WTC11 (cell line): ENCODE results near the gene EXPH5. TPM values are rescaled to one million over a fixed set of nuclear protein-coding genes. Genes with fewer than 3 reads are reported as not detected.

ENCODE experiments used
- ATAC-seq: fragments of 200-7000 bp; cut with Tn5 transposase; 2 replicates; pipeline ENCODE4 v1.10.0; 2021; ENCODE audit warnings: mild to moderate bottlenecking, moderate library complexity
- CTCF ChIA-PET: fragments of 300-600 bp; sonication (Branson Sonifier 250); formaldehyde crosslinking; loops from one replicate; lab custom pipeline; 2021; ENCODE audit warnings: antibody characterized with exemption; lab: Charles Lee
- POLR2A ChIA-PET: fragments of 350-600 bp; sonication (Branson Sonifier 250); formaldehyde crosslinking; loops from one replicate; lab custom pipeline; 2021; ENCODE audit warnings: antibody characterized with exemption; lab: Charles Lee
- DNase-seq: peaks from one replicate; pipeline ENCODE4 v3.0.0; 2021; ENCODE audit warnings: low spot score
- H3K27ac Mint-ChIP-seq: 2 replicates; pipeline ENCODE4 v1.8.0; 2021; ENCODE audit warnings: mixed read lengths
- H3K27me3 Mint-ChIP-seq: 2 replicates; pipeline ENCODE4 v1.8.0; 2021; ENCODE audit warnings: low read depth, mild to moderate bottlenecking, moderate library complexity, mixed read lengths
- H3K36me3 Mint-ChIP-seq: 2 replicates; pipeline ENCODE4 v1.8.0; 2021; ENCODE audit warnings: mixed read lengths
- H3K4me1 Mint-ChIP-seq: 2 replicates; pipeline ENCODE4 v1.8.0; 2022; ENCODE audit warnings: mixed read lengths
- H3K4me3 Mint-ChIP-seq: 2 replicates; pipeline ENCODE4 v1.8.0; 2021; ENCODE audit warnings: mild to moderate bottlenecking, moderate library complexity, mixed read lengths
- H3K9me3 Mint-ChIP-seq: 2 replicates; pipeline ENCODE4 v1.8.0; 2021; ENCODE audit warnings: mixed read lengths
- FOXP1 ChIP-seq: sonication (generic); formaldehyde crosslinking; IDR thresholded peaks from 2 replicates; pipeline ENCODE4 v1.8.0; 2022; ENCODE audit warnings: missing genetic modification reagents, mild to moderate bottlenecking, moderate library complexity, borderline replicate concordance
- GRHL2 ChIP-seq: fragments of 250-450 bp; sonication (Bioruptor Pico); IDR thresholded peaks from 2 replicates; pipeline ENCODE4 v1.8.0; 2022; ENCODE audit warnings: mild to moderate bottlenecking, moderate library complexity; ENCODE audit not compliant: insufficient replicate concordance, severe bottlenecking
- JAZF1 ChIP-seq: fragments of 250-450 bp; sonication (Bioruptor Pico); IDR thresholded peaks from 2 replicates; pipeline ENCODE4 v1.9.0; 2021; ENCODE audit warnings: moderate library complexity, mild to moderate bottlenecking, inconsistent platforms
- KAT7 ChIP-seq: sonication (generic); formaldehyde crosslinking; IDR thresholded peaks from 2 replicates; pipeline ENCODE4 v1.8.1; 2023; ENCODE audit warnings: missing genetic modification reagents, mild to moderate bottlenecking, borderline replicate concordance
- MYBL2 ChIP-seq: sonication (generic); formaldehyde crosslinking; IDR thresholded peaks from 2 replicates; pipeline ENCODE4 v1.8.1; 2023; ENCODE audit warnings: mild to moderate bottlenecking, moderate library complexity, missing genetic modification reagents
- SMAD3 ChIP-seq: sonication (generic); formaldehyde crosslinking; IDR thresholded peaks from 2 replicates; pipeline ENCODE4 v1.8.0; 2022; ENCODE audit warnings: missing genetic modification reagents, mild to moderate bottlenecking, borderline replicate concordance
- SMAD4 ChIP-seq: sonication (generic); formaldehyde crosslinking; IDR thresholded peaks from 2 replicates; pipeline ENCODE4 v1.8.0; 2022; ENCODE audit warnings: mild to moderate bottlenecking, missing genetic modification reagents
- ZNF263 ChIP-seq: sonication (generic); formaldehyde crosslinking; IDR thresholded peaks from 2 replicates; pipeline ENCODE4 v1.8.1; 2022; ENCODE audit warnings: low read depth, mild to moderate bottlenecking, moderate library complexity, missing genetic modification reagents
- ZNF317 ChIP-seq: sonication (generic); formaldehyde crosslinking; IDR thresholded peaks from 2 replicates; pipeline ENCODE4 v1.8.1; 2023; ENCODE audit warnings: low read depth, mild to moderate bottlenecking, moderate library complexity, missing genetic modification reagents, borderline replicate concordance
- ZNF396 ChIP-seq: fragments of 250-450 bp; sonication (Bioruptor Pico); IDR thresholded peaks from 2 replicates; pipeline ENCODE4 v1.8.0; 2021; ENCODE audit warnings: mild to moderate bottlenecking, moderate library complexity, borderline replicate concordance
- ZNF416 ChIP-seq: fragments of 250-450 bp; sonication (Bioruptor Pico); IDR thresholded peaks from 2 replicates; pipeline ENCODE4 v1.9.0; 2021; ENCODE audit warnings: mild to moderate bottlenecking, inconsistent platforms
- ZNF671 ChIP-seq: fragments of 250-450 bp; sonication (Bioruptor Pico); IDR thresholded peaks from 2 replicates; pipeline ENCODE4 v1.8.0; 2021; ENCODE audit warnings: mild to moderate bottlenecking
- total RNA-seq: library from RNA; stranded (reverse); gene quantifications from 3 replicates; pipeline ENCODE4 v1.2.3, GENCODE V29; 2021
- TF ChIP-seq, protein P1 (sequence below): sonication (generic); formaldehyde crosslinking; IDR thresholded peaks from 2 replicates; pipeline ENCODE4 v1.8.0; 2023; ENCODE audit warnings: mild to moderate bottlenecking, missing genetic modification reagents
- TF ChIP-seq, protein P2 (sequence below): sonication (generic); formaldehyde crosslinking; IDR thresholded peaks from 2 replicates; pipeline ENCODE4 v1.8.0; 2022; ENCODE audit warnings: mild to moderate bottlenecking, missing genetic modification reagents
- TF ChIP-seq, protein P3 (sequence below): sonication (generic); formaldehyde crosslinking; IDR thresholded peaks from 2 replicates; pipeline ENCODE4 v1.8.1; 2023; ENCODE audit warnings: mild to moderate bottlenecking, missing genetic modification reagents, moderate library complexity
- TF ChIP-seq, protein P4 (sequence below): sonication (generic); formaldehyde crosslinking; conservative IDR thresholded peaks from 2 replicates; pipeline ENCODE4 v1.8.1; 2023; ENCODE audit warnings: mild to moderate bottlenecking, low read depth, missing genetic modification reagents, moderate library complexity
- TF ChIP-seq, protein P5 (sequence below): sonication (generic); formaldehyde crosslinking; IDR thresholded peaks from 2 replicates; pipeline ENCODE4 v1.8.1; 2022; ENCODE audit warnings: mild to moderate bottlenecking, moderate library complexity, missing genetic modification reagents
- TF ChIP-seq, protein P6 (sequence below): fragments of 250-450 bp; sonication (Bioruptor Pico); conservative IDR thresholded peaks from 2 replicates; pipeline ENCODE4 v1.9.0; 2021; ENCODE audit warnings: mild to moderate bottlenecking
- TF ChIP-seq, protein P7 (sequence below): sonication (generic); formaldehyde crosslinking; IDR thresholded peaks from 2 replicates; pipeline ENCODE4 v1.8.0; 2022; ENCODE audit warnings: missing genetic modification reagents
- TF ChIP-seq, protein P8 (sequence below): sonication (generic); formaldehyde crosslinking; IDR thresholded peaks from 2 replicates; pipeline ENCODE4 v1.8.0; 2022; ENCODE audit warnings: mild to moderate bottlenecking, missing genetic modification reagents
- TF ChIP-seq, protein P9 (sequence below): fragments of 250-450 bp; sonication (Bioruptor Pico); IDR thresholded peaks from 2 replicates; pipeline ENCODE4 v1.9.0; 2021; ENCODE audit warnings: mild to moderate bottlenecking

The EXPH5 gene
- total RNA-seq, 1 experiment from 2014 or later, result 11.2 TPM

DNA sequence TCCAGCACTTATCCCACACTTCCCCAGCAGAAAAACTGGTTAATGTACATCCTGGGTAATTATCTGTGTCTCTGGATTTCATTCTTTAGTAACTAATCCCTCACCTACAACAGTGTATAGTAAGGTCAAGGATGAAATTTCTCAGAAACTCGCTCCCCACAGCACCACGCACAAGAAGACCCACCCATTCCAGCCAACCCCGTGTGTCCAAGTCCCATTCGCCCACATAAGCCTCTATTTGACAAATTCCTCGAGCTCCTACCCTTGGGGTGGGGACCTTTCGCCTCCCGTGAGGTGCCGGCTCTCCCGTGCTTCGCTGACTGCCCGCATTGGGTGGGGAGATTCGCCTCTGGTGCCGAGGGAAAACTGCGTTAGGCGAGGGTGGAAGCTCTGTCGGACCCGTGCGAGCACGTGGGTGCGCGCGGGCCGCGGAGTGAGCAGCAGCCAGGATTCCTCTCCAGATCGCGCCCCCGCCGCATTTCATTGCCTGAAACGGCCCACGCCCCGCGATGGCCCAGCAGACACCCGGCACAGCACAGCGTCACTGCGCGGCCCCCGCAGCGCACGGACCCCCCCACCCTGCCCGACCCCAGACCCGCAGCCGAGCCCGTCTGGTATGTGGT lies 866 bp downstream of the EXPH5 start:
- POLR2A ChIA-PET, result no interaction called here
- Mint-ChIP-seq H3K4me3 (peak overlapping the region; percentile 94), H3K9me3 (no peaks in the 10 kb centered on the region), H3K4me1 (peaks cover 36% of the 10 kb centered on the region), H3K27me3 (peaks cover 17% of the 10 kb centered on the region), H3K27ac (peak overlapping the region; percentile 38; the same call in 1 of the 2 replicates), H3K36me3 (no peaks in the 10 kb centered on the region; the same call in 1 of the 2 replicates)
- CTCF ChIA-PET, result interaction anchor here (0.8 to 0.9 kb wide), 2 partner anchors 9 to 48 kb away, joined by 3 read pairs; no protein-coding TSS in a partner anchor
- peak; percentile 28 for DNase-seq
- ATAC-seq, result no peak
- TF ChIP-seq, protein P1, sequence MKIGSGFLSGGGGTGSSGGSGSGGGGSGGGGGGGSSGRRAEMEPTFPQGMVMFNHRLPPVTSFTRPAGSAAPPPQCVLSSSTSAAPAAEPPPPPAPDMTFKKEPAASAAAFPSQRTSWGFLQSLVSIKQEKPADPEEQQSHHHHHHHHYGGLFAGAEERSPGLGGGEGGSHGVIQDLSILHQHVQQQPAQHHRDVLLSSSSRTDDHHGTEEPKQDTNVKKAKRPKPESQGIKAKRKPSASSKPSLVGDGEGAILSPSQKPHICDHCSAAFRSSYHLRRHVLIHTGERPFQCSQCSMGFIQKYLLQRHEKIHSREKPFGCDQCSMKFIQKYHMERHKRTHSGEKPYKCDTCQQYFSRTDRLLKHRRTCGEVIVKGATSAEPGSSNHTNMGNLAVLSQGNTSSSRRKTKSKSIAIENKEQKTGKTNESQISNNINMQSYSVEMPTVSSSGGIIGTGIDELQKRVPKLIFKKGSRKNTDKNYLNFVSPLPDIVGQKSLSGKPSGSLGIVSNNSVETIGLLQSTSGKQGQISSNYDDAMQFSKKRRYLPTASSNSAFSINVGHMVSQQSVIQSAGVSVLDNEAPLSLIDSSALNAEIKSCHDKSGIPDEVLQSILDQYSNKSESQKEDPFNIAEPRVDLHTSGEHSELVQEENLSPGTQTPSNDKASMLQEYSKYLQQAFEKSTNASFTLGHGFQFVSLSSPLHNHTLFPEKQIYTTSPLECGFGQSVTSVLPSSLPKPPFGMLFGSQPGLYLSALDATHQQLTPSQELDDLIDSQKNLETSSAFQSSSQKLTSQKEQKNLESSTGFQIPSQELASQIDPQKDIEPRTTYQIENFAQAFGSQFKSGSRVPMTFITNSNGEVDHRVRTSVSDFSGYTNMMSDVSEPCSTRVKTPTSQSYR (CRISPR knock-in tag), result no peak
- TF ChIP-seq, protein P2, sequence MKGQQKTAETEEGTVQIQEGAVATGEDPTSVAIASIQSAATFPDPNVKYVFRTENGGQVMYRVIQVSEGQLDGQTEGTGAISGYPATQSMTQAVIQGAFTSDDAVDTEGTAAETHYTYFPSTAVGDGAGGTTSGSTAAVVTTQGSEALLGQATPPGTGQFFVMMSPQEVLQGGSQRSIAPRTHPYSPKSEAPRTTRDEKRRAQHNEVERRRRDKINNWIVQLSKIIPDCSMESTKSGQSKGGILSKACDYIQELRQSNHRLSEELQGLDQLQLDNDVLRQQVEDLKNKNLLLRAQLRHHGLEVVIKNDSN (CRISPR knock-in tag), result peak; percentile 24; the same call in 1 of the 2 replicates
- TF ChIP-seq SMAD3 (CRISPR knock-in tag) (no peak), FOXP1 (CRISPR knock-in tag) (peak; percentile 40; the same call in 1 of the 2 replicates), KAT7 (no peak), ZNF416 (CRISPR knock-in tag) (no peak), JAZF1 (CRISPR knock-in tag) (no peak), ZNF396 (CRISPR knock-in tag) (no peak), ZNF317 (no peak), MYBL2 (CRISPR knock-in tag) (0 out of 2 replicates have a peak, but pooled peaks have one; percentile 9), ZNF263 (CRISPR knock-in tag) (no peak), GRHL2 (CRISPR knock-in tag) (no peak), ZNF671 (CRISPR knock-in tag) (no peak), SMAD4 (CRISPR knock-in tag) (no peak)
- TF ChIP-seq, protein P3, sequence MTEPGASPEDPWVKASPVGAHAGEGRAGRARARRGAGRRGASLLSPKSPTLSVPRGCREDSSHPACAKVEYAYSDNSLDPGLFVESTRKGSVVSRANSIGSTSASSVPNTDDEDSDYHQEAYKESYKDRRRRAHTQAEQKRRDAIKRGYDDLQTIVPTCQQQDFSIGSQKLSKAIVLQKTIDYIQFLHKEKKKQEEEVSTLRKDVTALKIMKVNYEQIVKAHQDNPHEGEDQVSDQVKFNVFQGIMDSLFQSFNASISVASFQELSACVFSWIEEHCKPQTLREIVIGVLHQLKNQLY (CRISPR knock-in tag), result no peak
- TF ChIP-seq, protein P4, sequence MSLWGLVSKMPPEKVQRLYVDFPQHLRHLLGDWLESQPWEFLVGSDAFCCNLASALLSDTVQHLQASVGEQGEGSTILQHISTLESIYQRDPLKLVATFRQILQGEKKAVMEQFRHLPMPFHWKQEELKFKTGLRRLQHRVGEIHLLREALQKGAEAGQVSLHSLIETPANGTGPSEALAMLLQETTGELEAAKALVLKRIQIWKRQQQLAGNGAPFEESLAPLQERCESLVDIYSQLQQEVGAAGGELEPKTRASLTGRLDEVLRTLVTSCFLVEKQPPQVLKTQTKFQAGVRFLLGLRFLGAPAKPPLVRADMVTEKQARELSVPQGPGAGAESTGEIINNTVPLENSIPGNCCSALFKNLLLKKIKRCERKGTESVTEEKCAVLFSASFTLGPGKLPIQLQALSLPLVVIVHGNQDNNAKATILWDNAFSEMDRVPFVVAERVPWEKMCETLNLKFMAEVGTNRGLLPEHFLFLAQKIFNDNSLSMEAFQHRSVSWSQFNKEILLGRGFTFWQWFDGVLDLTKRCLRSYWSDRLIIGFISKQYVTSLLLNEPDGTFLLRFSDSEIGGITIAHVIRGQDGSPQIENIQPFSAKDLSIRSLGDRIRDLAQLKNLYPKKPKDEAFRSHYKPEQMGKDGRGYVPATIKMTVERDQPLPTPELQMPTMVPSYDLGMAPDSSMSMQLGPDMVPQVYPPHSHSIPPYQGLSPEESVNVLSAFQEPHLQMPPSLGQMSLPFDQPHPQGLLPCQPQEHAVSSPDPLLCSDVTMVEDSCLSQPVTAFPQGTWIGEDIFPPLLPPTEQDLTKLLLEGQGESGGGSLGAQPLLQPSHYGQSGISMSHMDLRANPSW (CRISPR knock-in tag), result no peak
- TF ChIP-seq, protein P5, sequence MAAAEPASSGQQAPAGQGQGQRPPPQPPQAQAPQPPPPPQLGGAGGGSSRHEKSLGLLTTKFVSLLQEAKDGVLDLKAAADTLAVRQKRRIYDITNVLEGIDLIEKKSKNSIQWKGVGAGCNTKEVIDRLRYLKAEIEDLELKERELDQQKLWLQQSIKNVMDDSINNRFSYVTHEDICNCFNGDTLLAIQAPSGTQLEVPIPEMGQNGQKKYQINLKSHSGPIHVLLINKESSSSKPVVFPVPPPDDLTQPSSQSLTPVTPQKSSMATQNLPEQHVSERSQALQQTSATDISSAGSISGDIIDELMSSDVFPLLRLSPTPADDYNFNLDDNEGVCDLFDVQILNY (CRISPR knock-in tag), result no peak
- TF ChIP-seq, protein P6, sequence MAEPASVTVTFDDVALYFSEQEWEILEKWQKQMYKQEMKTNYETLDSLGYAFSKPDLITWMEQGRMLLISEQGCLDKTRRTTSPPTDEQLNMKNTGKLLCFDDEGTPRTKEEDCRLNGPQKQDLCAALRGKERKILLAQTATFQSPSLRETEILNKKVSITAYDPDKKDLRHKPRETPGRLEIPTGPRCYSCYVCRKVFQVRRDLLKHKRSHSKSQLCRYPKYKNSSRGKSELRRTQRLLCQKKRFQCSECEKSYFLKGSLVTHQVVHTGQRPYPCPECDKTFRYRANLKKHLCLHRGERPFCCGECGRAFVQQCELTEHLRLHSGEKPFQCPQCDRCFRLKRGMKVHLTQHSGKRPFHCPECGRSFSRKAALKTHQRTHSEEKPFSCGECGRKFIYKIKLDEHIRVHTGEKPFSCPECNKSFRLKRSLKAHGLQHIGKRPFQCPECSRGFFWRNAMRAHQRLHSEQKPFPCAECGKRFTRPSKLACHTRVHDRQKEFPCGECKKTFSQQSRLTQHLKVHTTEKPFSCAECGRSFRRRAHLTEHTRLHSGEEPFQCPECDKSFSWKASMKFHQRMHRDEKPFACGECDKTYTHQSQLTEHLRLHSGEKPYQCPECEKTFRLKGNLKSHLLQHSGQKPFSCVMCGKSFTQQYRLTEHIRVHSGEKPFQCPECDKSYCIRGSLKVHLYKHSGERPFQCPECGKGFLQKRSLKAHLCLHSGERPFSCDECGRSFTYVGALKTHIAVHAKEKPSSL (CRISPR knock-in tag), result no peak
- TF ChIP-seq, protein P7, sequence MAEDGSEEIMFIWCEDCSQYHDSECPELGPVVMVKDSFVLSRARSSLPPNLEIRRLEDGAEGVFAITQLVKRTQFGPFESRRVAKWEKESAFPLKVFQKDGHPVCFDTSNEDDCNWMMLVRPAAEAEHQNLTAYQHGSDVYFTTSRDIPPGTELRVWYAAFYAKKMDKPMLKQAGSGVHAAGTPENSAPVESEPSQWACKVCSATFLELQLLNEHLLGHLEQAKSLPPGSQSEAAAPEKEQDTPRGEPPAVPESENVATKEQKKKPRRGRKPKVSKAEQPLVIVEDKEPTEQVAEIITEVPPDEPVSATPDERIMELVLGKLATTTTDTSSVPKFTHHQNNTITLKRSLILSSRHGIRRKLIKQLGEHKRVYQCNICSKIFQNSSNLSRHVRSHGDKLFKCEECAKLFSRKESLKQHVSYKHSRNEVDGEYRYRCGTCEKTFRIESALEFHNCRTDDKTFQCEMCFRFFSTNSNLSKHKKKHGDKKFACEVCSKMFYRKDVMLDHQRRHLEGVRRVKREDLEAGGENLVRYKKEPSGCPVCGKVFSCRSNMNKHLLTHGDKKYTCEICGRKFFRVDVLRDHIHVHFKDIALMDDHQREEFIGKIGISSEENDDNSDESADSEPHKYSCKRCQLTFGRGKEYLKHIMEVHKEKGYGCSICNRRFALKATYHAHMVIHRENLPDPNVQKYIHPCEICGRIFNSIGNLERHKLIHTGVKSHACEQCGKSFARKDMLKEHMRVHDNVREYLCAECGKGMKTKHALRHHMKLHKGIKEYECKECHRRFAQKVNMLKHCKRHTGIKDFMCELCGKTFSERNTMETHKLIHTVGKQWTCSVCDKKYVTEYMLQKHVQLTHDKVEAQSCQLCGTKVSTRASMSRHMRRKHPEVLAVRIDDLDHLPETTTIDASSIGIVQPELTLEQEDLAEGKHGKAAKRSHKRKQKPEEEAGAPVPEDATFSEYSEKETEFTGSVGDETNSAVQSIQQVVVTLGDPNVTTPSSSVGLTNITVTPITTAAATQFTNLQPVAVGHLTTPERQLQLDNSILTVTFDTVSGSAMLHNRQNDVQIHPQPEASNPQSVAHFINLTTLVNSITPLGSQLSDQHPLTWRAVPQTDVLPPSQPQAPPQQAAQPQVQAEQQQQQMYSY, result no peak
- TF ChIP-seq, protein P8, sequence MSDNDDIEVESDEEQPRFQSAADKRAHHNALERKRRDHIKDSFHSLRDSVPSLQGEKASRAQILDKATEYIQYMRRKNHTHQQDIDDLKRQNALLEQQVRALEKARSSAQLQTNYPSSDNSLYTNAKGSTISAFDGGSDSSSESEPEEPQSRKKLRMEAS, result peak; percentile 33
- TF ChIP-seq, protein P9, sequence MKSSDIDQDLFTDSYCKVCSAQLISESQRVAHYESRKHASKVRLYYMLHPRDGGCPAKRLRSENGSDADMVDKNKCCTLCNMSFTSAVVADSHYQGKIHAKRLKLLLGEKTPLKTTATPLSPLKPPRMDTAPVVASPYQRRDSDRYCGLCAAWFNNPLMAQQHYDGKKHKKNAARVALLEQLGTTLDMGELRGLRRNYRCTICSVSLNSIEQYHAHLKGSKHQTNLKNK (CRISPR knock-in tag), result no peak
